ENCODE results near the gene FRZB. TPM values are rescaled to one million over a fixed set of nuclear protein-coding genes. Genes with fewer than 3 reads are reported as not detected.

Gene FRZB
- total RNA-seq, 2 donors from 2014 or later, result 54.8 to 107 TPM

DNA sequence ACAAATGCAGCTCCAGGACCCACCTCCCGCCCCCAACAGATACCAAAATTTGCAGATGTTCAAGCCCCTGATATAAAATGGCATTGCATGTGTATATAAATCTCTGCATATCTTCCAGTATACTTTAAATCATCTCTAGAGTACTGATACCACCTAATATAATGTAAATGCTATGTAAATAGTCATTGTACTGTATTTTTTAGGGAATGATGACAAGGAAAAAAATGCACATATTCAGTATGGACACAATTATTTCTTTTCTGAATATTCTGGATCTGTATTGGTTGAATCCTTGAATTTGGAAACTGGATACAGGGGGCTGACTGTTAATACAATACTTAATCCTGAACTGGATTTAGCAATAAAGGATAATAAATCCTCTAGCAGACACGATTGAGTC lies 67.7 kb downstream of the FRZB start:
- Histone ChIP-seq H3K4me1 (ENCODE audit: control insufficient read depth, insufficient read depth, low read length) (peaks cover 3% of the 10 kb centered on the region), H3K9me3 (ENCODE audit: control insufficient read depth, low read length) (no peaks in the 10 kb centered on the region), H3K36me3 (ENCODE audit: control insufficient read depth, insufficient read depth, low read length) (no peaks in the 10 kb centered on the region), H3K9ac (ENCODE audit: extremely low read depth, low read length, poor library complexity, severe bottlenecking) (no peak overlapping the region), H3K27me3 (ENCODE audit: control insufficient read depth, insufficient read depth, low read length, poor library complexity, severe bottlenecking) (no peaks in the 10 kb centered on the region), H3K4me3 (ENCODE audit: low read length) (no peak overlapping the region), H3K27ac (ENCODE audit: low read depth, low read length) (no peak overlapping the region)
- Mint-ChIP-seq H3K4me1 (peaks cover 19% of the 10 kb centered on the region), H3K4me3 (no peak overlapping the region), H3K27ac (no peak overlapping the region), H3K27me3 (ENCODE audit: insufficient read depth) (no peaks in the 10 kb centered on the region), H3K36me3 (ENCODE audit: low read depth) (no peaks in the 10 kb centered on the region), H3K9me3 (no peaks in the 10 kb centered on the region)
- DNase-seq, result no peak
- 92% methylated on average over 2 of the region's 2 CpGs; no CpG with 5 or more reads in 1 of the 2 experiments for WGBS, 2 experiments (ENCODE audit: insufficient coverage in 1 of 2, insufficient read length in 1 of 2)
- TF ChIP-seq, protein P1, sequence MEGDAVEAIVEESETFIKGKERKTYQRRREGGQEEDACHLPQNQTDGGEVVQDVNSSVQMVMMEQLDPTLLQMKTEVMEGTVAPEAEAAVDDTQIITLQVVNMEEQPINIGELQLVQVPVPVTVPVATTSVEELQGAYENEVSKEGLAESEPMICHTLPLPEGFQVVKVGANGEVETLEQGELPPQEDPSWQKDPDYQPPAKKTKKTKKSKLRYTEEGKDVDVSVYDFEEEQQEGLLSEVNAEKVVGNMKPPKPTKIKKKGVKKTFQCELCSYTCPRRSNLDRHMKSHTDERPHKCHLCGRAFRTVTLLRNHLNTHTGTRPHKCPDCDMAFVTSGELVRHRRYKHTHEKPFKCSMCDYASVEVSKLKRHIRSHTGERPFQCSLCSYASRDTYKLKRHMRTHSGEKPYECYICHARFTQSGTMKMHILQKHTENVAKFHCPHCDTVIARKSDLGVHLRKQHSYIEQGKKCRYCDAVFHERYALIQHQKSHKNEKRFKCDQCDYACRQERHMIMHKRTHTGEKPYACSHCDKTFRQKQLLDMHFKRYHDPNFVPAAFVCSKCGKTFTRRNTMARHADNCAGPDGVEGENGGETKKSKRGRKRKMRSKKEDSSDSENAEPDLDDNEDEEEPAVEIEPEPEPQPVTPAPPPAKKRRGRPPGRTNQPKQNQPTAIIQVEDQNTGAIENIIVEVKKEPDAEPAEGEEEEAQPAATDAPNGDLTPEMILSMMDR (conservative IDR thresholded peaks at IDR 0.05), result no peak

DNA sequence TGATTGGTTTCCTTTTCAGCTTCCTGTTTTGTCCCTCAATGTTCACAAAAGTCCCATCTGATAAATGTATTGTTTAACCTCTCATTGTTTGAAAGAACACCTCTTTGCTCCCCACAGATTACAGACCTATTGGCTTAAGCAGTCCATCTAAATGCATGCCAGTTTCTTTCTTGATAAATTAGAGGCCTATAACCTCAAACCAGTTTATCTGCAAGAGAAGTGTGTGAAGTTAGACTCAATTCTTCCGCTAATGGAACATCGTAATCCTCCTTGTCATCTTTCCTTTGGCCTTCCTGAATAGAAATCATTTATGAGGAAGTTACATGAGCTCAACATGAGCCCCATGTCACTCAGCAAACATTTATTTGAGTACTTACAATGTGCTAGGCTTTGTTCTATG lies 74.0 kb downstream of the FRZB start:
- Histone ChIP-seq H3K4me3 (ENCODE audit: low read length) (no peak overlapping the region), H3K27me3 (ENCODE audit: control insufficient read depth, insufficient read depth, low read length, poor library complexity, severe bottlenecking) (no peaks in the 10 kb centered on the region), H3K9ac (ENCODE audit: extremely low read depth, low read length, poor library complexity, severe bottlenecking) (no peak overlapping the region), H3K36me3 (ENCODE audit: control insufficient read depth, insufficient read depth, low read length) (peaks cover 4% of the 10 kb centered on the region), H3K27ac (ENCODE audit: low read depth, low read length) (no peak overlapping the region), H3K4me1 (ENCODE audit: control insufficient read depth, insufficient read depth, low read length) (no peaks in the 10 kb centered on the region), H3K9me3 (ENCODE audit: control insufficient read depth, low read length) (no peaks in the 10 kb centered on the region)
- Mint-ChIP-seq H3K27ac (no peak overlapping the region), H3K27me3 (ENCODE audit: insufficient read depth) (no peaks in the 10 kb centered on the region), H3K4me1 (peaks cover 13% of the 10 kb centered on the region), H3K9me3 (no peaks in the 10 kb centered on the region), H3K4me3 (no peak overlapping the region), H3K36me3 (ENCODE audit: low read depth) (peaks cover 4% of the 10 kb centered on the region)
- DNase-seq, result no peak
- WGBS, 2 experiments (ENCODE audit: insufficient coverage in 1 of 2, insufficient read length in 1 of 2), result 87 to 100% methylated on average over 2 of the region's 2 CpGs
- TF ChIP-seq, protein P1 (conservative IDR thresholded peaks at IDR 0.05), result no peak

DNA sequence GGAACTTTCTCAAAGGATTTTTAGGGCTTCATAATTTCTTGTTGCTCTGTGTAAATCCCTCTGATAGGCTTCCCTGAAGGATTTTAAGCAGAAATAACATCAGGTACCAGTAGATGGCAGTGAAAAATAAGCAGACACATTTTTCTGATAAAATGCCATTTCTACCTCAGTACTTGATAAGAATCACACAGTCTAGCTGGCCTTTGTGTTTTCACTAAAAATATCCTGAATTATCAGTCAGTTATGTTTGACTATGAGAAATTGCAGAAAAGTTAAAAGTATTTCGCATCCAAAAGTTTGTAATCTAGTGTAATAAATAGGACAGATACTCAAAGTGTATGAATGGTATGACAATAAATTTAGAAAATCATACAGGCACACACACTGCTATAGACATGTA lies 81.7 kb downstream of the FRZB start:
- H3K4me3 ChIP-seq (ENCODE audit: low read length), result no peak overlapping the region
- H3K9ac ChIP-seq (ENCODE audit: extremely low read depth, low read length, poor library complexity, severe bottlenecking), result no peak overlapping the region
- no peaks in the 10 kb centered on the region for H3K27me3 ChIP-seq (ENCODE audit: control insufficient read depth, insufficient read depth, low read length, poor library complexity, severe bottlenecking)
- TF ChIP-seq, protein P1 (conservative IDR thresholded peaks at IDR 0.05), result peak; percentile 80
- 82% methylated on average over 1 of the region's 1 CpG; no CpG with 5 or more reads in 1 of the 2 experiments for WGBS, 2 experiments (ENCODE audit: insufficient coverage in 1 of 2, insufficient read length in 1 of 2)
- H3K36me3 Mint-ChIP-seq (ENCODE audit: low read depth), result peaks cover 22% of the 10 kb centered on the region
- no peak overlapping the region for H3K27ac Mint-ChIP-seq
- H3K4me3 Mint-ChIP-seq, result no peak overlapping the region
- H3K36me3 ChIP-seq (ENCODE audit: control insufficient read depth, insufficient read depth, low read length), result peaks cover 23% of the 10 kb centered on the region
- DNase-seq, result no peak
- H3K9me3 Mint-ChIP-seq, result peaks cover 11% of the 10 kb centered on the region
- peaks cover 12% of the 10 kb centered on the region for H3K9me3 ChIP-seq (ENCODE audit: control insufficient read depth, low read length)
- H3K27ac ChIP-seq (ENCODE audit: low read depth, low read length), result no peak overlapping the region
- H3K4me1 Mint-ChIP-seq, result peaks cover 5% of the 10 kb centered on the region
- H3K27me3 Mint-ChIP-seq (ENCODE audit: insufficient read depth), result no peaks in the 10 kb centered on the region
- no peaks in the 10 kb centered on the region for H3K4me1 ChIP-seq (ENCODE audit: control insufficient read depth, insufficient read depth, low read length)

Measured in endodermal cell (in vitro differentiated cells).